Activated CD4-positive, alpha-beta T cell treated with anti-CD3 and anti-CD28 coated beads, Interleukin-2, Interleukin-6, amounts not matched to agents 100 ng/mL and 50 ng/mL, durations not matched to agents 16 hours and 8 hours (primary cell): Measurements from ENCODE around the gene SURF4.

Experiments used
- DNase-seq: peaks from one replicate; pipeline ENCODE4 v3.0.0-alpha.2; 2020

SURF4 gene

GRCh38 chr9:133372144-133372543 is 3.7 kb downstream of the SURF4 start:
- DNase-seq: no peak

GRCh38 chr9:133371261-133371711 is 4.6 kb downstream of the SURF4 start:
- peak; percentile 89 for DNase-seq

DNA sequence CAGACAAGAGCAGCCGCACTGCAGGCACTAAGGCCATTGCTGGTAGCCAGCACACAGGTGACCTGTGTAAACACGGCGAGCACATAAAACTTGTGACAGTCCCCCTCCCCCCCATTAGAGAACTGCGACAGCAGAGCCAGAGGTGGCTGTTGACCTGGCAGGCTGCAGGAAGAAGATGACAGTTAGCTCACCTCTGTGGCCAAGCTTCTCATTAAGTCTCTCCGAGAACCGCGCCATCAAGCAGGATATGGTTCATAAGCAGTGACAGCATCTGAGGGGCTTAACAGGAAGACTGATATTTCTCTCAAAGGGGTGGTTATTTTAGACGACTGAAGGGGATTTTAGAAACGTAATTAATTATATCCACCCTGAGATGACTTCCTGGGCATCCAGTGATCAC is 5.2 kb downstream of the SURF4 start:
- peak; percentile 72 for DNase-seq

DNA sequence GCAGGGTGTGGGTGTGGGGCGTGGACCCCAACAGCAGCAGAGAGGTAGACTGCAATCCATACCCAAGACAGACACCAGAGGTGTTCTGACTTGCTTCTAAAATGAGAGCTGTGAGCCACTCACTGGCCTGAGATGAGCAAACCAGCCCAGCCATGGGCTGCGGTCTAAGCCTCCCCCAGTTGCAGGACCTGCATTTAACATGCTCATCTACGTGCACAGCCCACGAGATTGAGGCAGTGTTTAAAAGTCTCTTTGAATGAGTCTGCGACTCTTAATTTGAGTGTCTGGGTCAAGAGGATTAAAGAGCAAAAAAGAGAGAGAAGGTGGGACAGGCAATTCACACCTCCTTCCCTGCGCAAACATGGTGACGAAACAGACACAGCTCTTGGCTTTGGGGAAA is 5.9 kb downstream of the SURF4 start:
- DNase-seq: peak; percentile 63

DNA sequence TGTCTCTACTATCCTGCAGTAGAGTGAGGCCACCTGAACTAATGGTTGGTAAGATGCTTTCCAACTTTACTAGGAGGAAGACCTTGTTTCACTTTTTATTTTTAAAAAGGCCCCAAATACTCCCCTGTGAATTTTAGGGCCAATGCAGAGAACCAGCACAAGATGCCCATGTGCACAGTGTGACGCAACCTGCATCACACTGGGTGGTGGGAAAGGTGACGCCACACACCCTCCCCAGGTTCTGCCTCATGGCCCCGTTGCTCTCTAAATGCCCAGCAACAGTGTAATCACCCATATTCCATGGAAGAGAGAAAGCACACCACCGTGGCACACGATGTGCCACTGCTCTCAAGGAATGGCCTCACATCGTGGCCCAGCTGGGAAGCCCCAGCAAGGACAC is 6.4 kb downstream of the SURF4 start:
- DNase-seq: no peak

- no peak for DNase-seq
Observed at GRCh38 chr9:133368249-133368881, 7.5 kb downstream of the SURF4 start.

- no peak for DNase-seq
Observed at GRCh38 chr9:133367778-133368177, 8.1 kb downstream of the SURF4 start.

DNA sequence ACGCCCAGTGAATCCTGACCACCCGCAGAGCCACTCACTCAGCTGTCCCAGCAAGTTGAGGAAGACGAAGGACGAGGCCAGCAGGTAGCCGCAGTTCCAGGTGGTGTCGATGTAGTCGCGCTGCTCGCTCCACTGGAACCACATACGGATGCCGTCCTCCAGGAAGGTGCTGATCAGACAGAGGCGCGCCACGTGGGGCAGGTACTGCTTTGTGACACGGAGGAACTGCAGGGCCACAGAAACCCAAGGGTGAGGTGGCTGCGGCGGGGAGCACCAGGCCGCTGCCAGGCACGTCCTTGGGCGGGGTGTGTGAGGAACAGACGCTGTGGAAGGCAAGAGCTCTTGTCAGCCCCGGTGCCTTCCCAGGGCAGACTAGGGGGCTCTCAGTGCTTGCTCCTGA is 8.6 kb downstream of the SURF4 start:
- DNase-seq: no peak

GRCh38 chr9:133366435-133366834 is 9.4 kb downstream of the SURF4 start:
- DNase-seq: no peak

DNA sequence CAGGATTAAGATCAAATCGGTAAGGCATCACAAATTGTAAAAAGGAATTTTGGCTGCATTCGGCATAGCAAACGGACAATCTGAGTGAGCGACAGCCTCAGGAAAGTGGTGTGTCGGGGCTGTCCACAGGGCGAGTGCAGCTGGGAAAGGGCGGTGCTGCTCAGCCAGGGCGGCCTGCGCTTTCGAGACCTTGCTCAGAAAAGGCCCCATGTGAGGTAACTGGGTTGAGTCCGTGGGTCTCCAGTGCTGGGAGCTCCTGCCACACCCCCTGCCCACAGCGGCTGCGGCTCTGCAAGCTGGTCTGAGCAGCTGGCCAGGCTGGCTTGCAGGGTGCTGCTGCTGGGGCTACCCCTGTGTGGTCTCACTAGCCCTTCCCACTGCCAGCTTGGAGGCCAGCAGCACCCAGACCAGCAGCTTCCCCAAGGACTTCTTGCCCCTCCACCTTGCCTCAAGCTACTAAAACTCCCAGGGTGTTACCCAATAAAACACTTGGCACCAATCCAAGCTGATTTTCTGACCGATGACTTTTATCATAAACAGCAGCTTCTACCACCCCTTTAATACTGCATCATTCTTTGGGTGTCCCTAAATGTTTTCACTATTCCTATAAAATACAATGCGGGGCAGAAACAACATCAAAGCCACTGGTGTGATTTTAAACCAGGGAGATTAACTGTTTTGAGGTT is 13.4 kb downstream of the SURF4 start:
- DNase-seq: no peak

GRCh38 chr9:133361507-133362092 is 14.3 kb downstream of the SURF4 start:
- DNase-seq: no peak

DNA sequence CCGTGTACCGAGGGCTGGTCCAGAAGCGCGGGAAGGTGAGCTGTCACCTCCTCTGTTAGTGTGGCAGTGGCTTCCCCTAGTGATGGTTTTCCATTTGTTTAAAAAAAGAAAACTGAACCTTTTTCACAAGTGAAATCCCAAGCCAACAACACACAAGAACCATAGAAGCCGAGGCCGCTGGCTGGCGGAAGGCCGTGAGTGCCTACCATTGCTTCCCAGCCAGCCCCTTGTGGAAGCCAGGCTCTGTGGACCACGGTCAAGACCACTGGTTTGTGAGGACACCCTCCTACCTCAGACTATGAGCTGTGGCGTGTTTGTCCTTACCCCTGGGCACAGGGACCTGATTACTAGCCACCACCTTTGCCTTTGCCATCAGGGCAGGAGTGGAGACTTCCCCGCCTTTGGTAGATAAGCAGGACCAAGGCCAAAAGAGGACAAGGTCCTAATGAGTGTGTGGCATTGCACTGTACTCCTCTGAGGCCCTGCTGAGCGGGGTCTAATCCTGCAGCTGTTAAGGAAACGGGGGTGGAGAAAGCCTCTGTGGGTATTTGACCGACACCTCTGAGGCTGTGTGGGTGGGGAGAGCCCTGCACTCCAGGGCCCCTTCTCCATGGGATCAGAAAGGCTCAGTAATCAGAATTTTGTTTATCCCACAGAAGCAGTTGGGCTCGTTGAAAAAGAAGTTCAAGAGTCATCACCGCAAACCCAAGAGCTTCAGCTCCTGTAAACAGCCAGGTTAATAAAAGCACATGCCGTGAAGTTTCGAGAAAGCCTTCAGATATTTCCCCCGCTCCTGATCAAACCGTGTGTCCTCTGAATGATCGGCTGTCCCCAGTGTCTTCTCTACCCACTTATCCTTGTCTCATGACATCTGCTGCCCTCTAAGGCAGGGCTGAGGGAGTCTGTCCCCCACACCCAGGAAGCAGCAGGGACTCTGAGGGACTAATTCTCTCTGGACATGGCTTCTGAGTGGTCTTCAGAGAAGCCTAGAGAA is 15.2 kb downstream of the SURF4 start:
- no peak for DNase-seq

- no peak for DNase-seq
Observed at GRCh38 chr9:133359399-133360175, 16.3 kb downstream of the SURF4 start.

- DNase-seq: no peak
Observed at GRCh38 chr9:133357656-133358055, 18.2 kb downstream of the SURF4 start.

DNA sequence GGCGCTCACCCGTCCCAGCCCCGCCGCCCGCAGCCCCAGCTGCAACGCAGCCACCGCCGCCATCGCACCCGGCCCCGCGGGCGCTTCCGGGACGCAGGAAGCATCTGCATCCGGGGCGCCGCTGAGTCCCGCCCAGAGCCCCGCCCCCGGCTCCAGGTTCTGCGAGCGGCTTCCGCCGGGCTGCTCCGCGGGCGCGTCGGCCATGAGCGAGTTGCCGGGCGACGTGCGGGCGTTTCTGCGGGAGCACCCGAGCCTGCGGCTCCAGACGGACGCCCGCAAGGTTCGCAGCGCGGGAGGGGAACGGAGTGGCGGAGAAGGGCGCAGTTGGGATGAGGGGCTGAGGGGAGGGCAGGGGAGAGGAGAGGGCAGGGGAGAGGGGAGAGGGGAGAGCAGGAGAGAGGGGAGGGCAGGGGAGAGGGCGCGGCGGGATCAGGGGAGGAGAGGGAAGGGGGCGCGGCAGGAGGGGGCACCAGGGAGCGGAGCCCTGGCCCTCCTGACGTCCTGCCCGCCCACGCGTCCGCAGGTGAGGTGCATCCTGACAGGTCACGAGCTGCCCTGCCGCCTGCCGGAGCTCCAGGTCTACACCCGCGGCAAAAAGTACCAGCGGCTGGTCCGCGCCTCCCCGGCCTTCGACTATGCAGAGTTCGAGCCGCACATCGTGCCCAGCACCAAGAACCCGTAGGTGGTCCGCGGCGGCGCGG is 19.3 kb downstream of the SURF4 start, which contains the start of the genes SURF1 and SURF2:
SURF1 (minus strand) TSS at position 97 of the 701 bp plus-strand sequence; CDS start at position 63, 34 bp downstream.
SURF2 (plus strand) TSS at position 160 of the 701 bp plus-strand sequence; CDS start at position 203, 43 bp downstream.
- DNase-seq: peak; percentile 95

DNA sequence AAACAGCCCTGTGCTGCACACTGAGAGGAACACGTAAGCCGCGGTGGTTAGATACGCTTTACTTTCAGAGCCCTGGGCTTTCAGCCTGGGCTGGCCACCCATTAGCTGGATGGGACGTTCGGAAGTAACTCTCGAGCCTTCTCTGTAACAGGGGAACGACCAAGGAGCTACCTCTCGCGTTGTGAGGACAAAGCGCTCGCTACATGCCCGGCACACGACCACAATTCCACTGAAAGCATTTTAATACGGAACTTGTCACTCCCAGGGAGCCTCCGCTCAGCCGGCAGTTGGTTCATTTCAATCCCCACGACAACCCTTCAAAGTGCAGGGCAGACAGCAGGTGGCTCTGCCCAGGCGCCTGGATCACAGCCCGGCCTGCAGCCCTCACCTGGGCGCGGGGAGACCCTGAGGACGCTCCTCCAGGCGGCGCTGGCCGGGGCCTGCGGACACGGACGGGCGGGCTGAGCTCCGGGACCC is 19.9 kb downstream of the SURF4 start:
- DNase-seq: no peak

GRCh38 chr9:133354766-133355165 is 21.1 kb downstream of the SURF4 start:
- no peak for DNase-seq

DNA sequence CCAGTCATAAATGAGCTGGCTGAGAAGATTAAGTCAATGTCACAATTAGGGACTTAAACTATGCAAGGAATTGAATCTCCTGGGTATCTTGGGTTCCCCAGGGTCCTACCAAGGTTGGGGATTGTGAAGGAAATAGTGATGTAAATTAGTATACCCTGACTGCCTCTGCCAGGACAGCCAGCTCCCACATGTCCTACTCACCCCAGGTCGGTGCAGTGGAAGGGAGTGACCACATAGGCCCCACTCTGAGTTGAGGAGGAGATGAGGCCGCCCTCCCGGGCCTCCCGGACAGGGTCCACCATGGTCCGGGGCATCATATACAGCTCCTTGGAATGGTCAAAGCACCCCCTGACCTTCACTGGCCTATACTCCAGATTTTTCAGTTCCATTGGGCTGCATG is 22.3 kb downstream of the SURF4 start:
- no peak for DNase-seq

GRCh38 chr9:133352635-133353340 is 23.1 kb downstream of the SURF4 start:
- DNase-seq: peak; percentile 38

- DNase-seq: peak; percentile 71
Observed at GRCh38 chr9:133351908-133352634, 23.8 kb downstream of the SURF4 start.
